Uterus (tissue), 2 donors: Measurements from ENCODE around the gene SMARCC1.

Source experiments
- POLR2A ChIP-seq, 2 donors: fragments of 450-650 bp; IDR thresholded peaks; one replicate each; pipeline ENCODE4 v1.6.1; 2016; ENCODE audit warnings: antibody characterized with exemption in 2 of 2, mild to moderate bottlenecking in 1 of 2, moderate library complexity in 1 of 2
- TF ChIP-seq, protein P1 (sequence below), 4 experiments: fragments of 200-600 bp in 2 of 4; fragments of 450-650 bp in 2 of 4; sonication (generic) in 2 of 4; IDR thresholded peaks; one replicate each; pipeline ENCODE4 v1.5.1; 2016 to 2019; ENCODE audit warnings: antibody characterized with exemption in 4 of 4, mild to moderate bottlenecking in 2 of 4, moderate library complexity in 1 of 4

- TF ChIP-seq, protein P1, sequence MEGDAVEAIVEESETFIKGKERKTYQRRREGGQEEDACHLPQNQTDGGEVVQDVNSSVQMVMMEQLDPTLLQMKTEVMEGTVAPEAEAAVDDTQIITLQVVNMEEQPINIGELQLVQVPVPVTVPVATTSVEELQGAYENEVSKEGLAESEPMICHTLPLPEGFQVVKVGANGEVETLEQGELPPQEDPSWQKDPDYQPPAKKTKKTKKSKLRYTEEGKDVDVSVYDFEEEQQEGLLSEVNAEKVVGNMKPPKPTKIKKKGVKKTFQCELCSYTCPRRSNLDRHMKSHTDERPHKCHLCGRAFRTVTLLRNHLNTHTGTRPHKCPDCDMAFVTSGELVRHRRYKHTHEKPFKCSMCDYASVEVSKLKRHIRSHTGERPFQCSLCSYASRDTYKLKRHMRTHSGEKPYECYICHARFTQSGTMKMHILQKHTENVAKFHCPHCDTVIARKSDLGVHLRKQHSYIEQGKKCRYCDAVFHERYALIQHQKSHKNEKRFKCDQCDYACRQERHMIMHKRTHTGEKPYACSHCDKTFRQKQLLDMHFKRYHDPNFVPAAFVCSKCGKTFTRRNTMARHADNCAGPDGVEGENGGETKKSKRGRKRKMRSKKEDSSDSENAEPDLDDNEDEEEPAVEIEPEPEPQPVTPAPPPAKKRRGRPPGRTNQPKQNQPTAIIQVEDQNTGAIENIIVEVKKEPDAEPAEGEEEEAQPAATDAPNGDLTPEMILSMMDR (IDR thresholded peaks at IDR 0.05): no peak
- no peak for TF ChIP-seq POLR2A (IDR thresholded peaks at IDR 0.05)
These were observed 201.2 kb downstream of the SMARCC1 start for GRCh38 chr3:47580481-47580880.
